GM12892 (cell line): ENCODE measurements around the gene CENPO.

Experiments
- POLR2A ChIP-seq: IDR thresholded peaks from 2 replicates; pipeline ENCODE4 v1.6.1; 2011; ENCODE audit warnings: low read depth, low read length, control low read depth
- POLR2AphosphoS5 ChIP-seq: IDR thresholded peaks from 2 replicates; pipeline ENCODE4 v1.6.1; 2011; ENCODE audit warnings: low read depth, low read length, control low read depth
- TAF1 ChIP-seq: IDR thresholded peaks from 2 replicates; pipeline ENCODE4 v1.6.1; 2011; ENCODE audit warnings: low read depth, mild to moderate bottlenecking, control low read depth, low read length, borderline replicate concordance

DNA sequence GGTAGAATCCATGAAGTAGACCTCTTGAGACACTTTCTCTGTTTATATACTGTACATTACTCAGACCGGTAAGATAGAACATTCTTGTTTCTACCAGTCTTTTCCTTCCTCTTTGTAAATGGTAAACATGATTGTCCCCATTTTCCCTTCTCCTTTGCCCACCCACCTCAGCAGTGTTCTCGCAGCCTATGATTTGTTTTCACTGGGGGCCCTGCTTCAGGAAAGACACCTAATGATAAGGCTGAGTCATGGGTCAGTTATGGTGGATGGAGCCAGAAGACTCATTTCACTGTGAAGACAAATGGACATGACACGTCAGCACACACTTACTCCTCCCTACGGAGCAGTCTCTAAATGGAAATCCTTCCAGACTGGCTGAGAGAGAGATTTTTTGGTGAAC is 23.7 kb downstream of the CENPO start:
- TF ChIP-seq POLR2AphosphoS5 (no peak), POLR2A (no peak), TAF1 (no peak)
